GM18511 (cell line): ENCODE data around the gene STAC2.

Experiments used
- ATAC-seq: cut with Tn5 transposase; IDR thresholded peaks from one replicate; pipeline ENCODE4 v1.9.1; 2021; ENCODE audit warnings: mild to moderate bottlenecking, moderate library complexity; ENCODE audit not compliant: unreplicated experiment

The STAC2 gene

DNA sequence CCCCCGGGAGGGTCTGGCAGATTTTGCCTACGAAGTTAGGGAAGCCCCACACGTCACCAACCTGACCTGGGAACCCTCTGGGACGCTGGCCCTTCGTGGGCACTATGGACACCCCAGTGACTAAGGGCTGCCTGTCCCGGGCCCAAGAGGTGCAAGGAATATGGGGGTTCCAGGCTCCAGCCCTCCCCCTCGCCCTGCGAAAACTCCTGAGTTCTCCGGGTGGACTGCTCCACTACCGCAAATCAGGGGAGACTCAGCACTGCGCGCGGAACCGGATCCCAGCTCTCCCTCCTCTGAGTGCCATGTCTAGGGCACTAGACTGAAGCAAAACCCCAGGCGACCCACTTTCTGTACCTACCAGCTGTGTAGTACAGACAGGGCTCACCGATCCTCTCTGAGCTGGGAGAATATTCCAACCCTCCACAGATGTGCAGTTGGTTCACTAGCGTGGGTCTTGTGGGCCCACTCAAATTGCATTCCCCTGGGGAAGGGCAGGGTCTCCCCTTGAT lies 59.9 kb downstream of the STAC2 start, which contains the start of gene ARL5C:
Gene ARL5C, minus strand, starts transcription at position 321 of the 509 bp plus-strand sequence. CDS start 401 bp downstream, outside the sequence.
- no peak for ATAC-seq

DNA sequence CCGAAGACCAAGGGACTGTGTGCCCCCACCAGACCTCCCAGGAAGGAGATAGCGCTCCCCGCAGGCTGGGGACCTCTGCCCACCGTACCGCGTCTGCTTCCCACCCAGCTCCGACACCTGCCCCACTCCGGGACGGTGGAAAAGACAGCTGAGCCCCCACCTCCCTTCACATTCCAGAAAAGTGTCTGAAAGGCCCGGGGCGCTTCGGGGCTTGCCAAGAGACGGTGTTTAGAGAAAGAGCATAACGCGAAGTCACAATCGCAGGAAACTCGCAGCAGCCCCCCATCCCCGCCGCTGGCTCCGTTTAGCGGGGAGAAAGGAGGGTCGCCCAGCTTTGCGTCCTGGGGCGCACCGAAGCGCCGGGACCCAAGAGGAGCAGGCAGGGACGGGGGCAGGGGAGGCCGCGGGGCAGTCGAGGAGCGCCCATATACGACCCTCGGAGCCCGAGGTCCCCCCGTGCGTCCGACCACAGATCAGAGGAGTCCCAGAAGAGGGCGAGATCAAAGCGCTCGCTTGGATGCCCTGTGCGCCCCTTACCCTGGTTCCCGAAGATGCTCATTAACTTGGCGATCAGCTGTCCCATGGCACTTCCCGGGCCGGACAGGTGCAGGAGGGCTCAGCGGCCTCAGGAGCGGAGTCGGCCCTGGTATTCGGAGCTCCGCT lies 60.4 kb downstream of the STAC2 start:
- ATAC-seq = no peak

GRCh38 chr17:39164675-39165143 lies 61.0 kb downstream of the STAC2 start:
- ATAC-seq = peak; percentile 76

DNA sequence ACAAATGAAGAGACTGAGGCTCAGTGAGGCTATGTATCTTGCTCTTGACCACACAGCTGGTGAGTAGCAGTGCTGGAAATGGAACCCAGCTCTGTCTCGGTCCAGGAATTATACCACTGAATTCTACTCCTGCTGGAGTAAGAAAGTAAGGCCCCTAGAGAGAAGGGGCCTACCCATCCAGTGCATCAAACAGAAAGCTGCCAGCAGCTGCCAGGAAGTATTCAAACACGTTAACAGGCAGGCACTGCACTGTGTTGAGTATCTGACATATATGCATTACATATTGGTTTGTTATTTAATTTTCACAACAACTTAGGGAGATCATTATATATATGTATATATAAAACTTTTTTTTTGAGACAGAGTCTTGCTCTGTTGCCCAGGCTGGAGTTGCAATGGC lies 63.8 kb downstream of the STAC2 start:
- ATAC-seq = no peak
